ENCODE measurements around the gene PCBP3. TPM values are rescaled to one million over a fixed set of nuclear protein-coding genes. Genes with fewer than 3 reads are reported as not detected.
"Not testable (repeated sequence)": the region's sequence is repeated elsewhere in the genome, so short reads cannot be mapped to it uniquely, and the experiment has no call there.

The PCBP3 gene
- total RNA-seq, 1 experiment from 2014 or later = 3.7 TPM

DNA sequence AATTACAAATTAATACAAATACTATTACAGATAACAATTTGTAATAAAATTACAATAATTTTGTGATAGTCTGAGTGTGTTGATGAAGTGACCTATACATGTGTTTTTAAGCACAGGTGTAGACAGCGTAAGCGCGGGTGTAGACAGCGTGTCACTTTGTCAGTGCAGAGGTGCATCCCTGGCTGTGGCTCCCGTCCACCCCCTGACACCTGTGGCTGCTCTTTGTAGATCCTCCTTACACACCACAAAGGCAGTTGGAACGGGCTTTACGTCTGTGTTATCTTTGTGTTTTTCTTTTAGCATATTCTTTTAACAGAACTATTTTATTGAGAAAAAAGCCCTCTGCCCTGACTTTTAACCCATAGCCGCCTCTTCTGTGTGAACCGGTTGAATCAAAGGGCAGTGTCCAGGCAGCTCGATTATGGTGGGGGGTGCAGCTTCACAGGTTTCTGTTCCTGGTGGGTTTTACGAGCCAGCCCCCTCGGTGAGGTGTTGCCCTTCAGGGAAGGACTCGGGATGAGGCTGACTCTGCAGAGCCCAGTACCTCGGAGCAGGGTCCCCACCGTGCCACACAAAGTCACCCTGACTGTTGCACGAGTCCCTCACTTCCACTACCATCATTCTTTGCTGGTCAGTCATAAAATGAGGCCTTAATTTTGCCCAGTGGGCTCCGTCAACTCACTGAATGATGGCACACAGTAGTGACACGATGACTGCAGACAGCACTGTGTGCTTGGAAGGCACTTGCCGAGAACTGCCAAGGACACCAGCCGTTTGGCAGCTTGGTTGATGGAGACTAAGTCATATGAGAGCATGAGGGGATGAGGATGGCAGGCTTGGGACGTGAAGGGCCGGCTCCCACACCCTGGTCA is 251.6 kb downstream of the PCBP3 start:
- Mint-ChIP-seq H3K4me1 (ENCODE audit: insufficient read depth, unreplicated experiment) (no peaks in the 10 kb centered on the region), H3K27ac (ENCODE audit: low read depth, unreplicated experiment) (no peak overlapping the region), H3K36me3 (ENCODE audit: insufficient read depth, unreplicated experiment) (no peaks in the 10 kb centered on the region), H3K9me3 (ENCODE audit: unreplicated experiment) (no peaks in the 10 kb centered on the region), H3K27me3 (ENCODE audit: insufficient read depth, unreplicated experiment) (peaks cover 18% of the 10 kb centered on the region), H3K4me3 (ENCODE audit: unreplicated experiment) (no peak overlapping the region)
- no TSS peak for BruUV-seq (replicated peaks)
- TF ChIP-seq, protein P1, sequence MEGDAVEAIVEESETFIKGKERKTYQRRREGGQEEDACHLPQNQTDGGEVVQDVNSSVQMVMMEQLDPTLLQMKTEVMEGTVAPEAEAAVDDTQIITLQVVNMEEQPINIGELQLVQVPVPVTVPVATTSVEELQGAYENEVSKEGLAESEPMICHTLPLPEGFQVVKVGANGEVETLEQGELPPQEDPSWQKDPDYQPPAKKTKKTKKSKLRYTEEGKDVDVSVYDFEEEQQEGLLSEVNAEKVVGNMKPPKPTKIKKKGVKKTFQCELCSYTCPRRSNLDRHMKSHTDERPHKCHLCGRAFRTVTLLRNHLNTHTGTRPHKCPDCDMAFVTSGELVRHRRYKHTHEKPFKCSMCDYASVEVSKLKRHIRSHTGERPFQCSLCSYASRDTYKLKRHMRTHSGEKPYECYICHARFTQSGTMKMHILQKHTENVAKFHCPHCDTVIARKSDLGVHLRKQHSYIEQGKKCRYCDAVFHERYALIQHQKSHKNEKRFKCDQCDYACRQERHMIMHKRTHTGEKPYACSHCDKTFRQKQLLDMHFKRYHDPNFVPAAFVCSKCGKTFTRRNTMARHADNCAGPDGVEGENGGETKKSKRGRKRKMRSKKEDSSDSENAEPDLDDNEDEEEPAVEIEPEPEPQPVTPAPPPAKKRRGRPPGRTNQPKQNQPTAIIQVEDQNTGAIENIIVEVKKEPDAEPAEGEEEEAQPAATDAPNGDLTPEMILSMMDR (IDR thresholded peaks at IDR 0.05; ENCODE audit: unreplicated experiment) = no peak
- DNase-seq (ENCODE audit: unreplicated experiment) = no peak
- POLR2A ChIA-PET = interaction anchor here (1.0 kb wide), 1 partner anchor 74 kb away, joined by 3 read pairs; no protein-coding TSS in a partner anchor
- CTCF ChIA-PET = no interaction called here
- intact Hi-C loops (cut with micrococcal nuclease) = no loop called here

DNA sequence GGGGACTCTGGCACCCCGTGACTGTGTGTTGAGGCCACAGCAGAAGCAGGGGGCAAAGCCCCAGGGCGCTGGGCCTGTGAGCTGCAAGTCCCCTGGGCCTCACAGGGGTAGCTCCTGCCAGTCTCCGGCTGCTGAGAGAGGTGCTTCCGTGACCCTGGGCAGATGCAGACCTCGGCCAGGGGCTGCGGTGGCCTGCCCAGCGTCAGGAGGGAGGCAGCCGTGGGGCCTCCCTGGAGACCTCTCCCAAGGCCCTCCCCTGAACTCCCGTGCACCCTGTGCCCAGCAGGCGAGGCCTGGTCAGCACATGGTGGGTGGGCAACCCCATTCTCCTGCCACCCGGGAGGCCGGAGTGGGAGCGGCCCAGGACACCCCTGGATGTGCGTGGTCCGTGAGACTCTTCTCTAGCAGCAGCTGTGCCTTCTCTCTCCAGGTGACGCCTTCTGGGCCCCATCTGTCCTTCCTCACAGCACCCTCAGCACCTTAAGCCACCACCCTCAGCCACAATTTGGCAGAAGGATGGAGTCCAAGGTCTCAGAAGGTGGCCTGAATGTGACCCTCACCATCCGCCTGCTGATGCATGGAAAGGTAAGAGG is 252.3 kb downstream of the PCBP3 start:
- Mint-ChIP-seq H3K9me3 (ENCODE audit: unreplicated experiment) (no peaks in the 10 kb centered on the region), H3K27me3 (ENCODE audit: insufficient read depth, unreplicated experiment) (peaks cover 11% of the 10 kb centered on the region), H3K4me3 (ENCODE audit: unreplicated experiment) (no peak overlapping the region), H3K36me3 (ENCODE audit: insufficient read depth, unreplicated experiment) (no peaks in the 10 kb centered on the region), H3K4me1 (ENCODE audit: insufficient read depth, unreplicated experiment) (no peaks in the 10 kb centered on the region), H3K27ac (ENCODE audit: low read depth, unreplicated experiment) (no peak overlapping the region)
- intact Hi-C loops (cut with micrococcal nuclease) = no loop called here
- TF ChIP-seq, protein P1 (IDR thresholded peaks at IDR 0.05; ENCODE audit: unreplicated experiment) = no peak
- ChIA-PET CTCF (no interaction called here), POLR2A (interaction anchor here (1.0 kb wide), 1 partner anchor 74 kb away, joined by 3 read pairs; no protein-coding TSS in a partner anchor)
- no peak for DNase-seq (ENCODE audit: unreplicated experiment)
- BruUV-seq (replicated peaks) = no TSS peak

DNA sequence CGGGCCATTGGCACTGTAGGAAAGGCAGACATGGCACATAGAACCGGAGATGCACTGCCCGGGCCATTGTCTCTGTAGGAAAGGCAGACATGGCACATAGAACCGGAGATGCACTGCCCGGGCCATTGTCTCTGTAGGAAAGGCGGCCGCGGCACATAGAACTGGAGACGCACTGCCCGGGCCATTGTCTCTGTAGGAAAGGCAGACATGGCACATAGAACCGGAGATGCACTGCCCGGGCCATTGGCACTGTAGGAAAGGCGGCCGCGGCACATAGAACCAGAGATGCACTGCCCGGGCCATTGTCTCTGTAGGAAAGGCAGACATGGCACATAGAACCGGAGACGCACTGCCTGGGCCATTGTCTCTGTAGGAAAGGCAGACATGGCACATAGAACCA is 252.9 kb downstream of the PCBP3 start:
- intact Hi-C loops (cut with micrococcal nuclease); H3K27me3 Mint-ChIP-seq (ENCODE audit: insufficient read depth, unreplicated experiment); BruUV-seq (replicated peaks); H3K27ac Mint-ChIP-seq (ENCODE audit: low read depth, unreplicated experiment); DNase-seq (ENCODE audit: unreplicated experiment); CTCF ChIA-PET; H3K36me3 Mint-ChIP-seq (ENCODE audit: insufficient read depth, unreplicated experiment); POLR2A ChIA-PET; H3K4me1 Mint-ChIP-seq (ENCODE audit: insufficient read depth, unreplicated experiment); H3K9me3 Mint-ChIP-seq (ENCODE audit: unreplicated experiment); H3K4me3 Mint-ChIP-seq (ENCODE audit: unreplicated experiment): not testable (repeated sequence)

DNA sequence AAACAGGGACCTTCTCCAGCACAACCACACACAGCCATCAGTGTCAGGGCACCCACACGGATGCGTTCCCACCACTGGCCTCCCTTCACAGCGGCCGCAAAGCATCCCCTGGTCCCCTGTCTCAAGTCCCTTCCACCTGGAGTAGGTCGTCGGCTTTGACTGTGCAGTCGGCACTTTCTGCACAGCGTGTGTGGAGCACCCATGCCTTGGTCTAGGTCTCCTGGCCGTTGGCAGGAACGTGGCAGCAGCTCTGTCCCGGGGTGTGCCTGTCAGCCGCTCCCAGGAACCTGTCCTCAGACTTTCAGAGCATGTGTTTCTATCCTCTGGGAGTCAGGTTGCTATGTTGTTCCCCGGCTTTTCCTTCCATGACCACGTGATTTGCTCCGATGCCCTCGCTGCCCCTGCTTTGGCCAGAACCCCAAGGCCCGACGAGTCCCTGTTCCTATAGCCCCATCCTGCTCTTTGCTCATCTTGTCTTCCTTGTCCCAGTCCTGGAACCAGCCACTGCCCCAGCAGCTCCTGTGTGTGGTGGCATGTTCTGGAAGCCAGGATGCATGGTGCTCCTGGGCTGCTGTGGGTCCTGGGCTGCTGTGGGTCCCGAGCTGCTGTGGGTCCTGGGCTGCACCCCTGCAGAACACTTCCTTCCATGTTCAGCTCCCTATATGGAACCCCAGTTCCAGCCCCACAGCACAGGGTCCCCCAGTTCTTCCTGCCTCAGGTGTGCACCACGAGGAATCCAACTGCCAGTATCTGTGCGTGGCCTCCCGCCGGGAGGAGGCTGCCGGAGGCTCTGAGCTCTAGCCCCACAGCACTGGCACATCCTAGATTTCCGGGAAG is 253.9 kb downstream of the PCBP3 start:
- intact Hi-C loops (cut with micrococcal nuclease) = no loop called here
- no peak overlapping the region for H3K27ac Mint-ChIP-seq (ENCODE audit: low read depth, unreplicated experiment)
- no peak overlapping the region for H3K4me3 Mint-ChIP-seq (ENCODE audit: unreplicated experiment)
- ChIA-PET CTCF (no interaction called here), POLR2A (no interaction called here)
- H3K27me3 Mint-ChIP-seq (ENCODE audit: insufficient read depth, unreplicated experiment) = no peaks in the 10 kb centered on the region
- DNase-seq (ENCODE audit: unreplicated experiment) = no peak
- no peaks in the 10 kb centered on the region for H3K4me1 Mint-ChIP-seq (ENCODE audit: insufficient read depth, unreplicated experiment)
- TF ChIP-seq, protein P1 (IDR thresholded peaks at IDR 0.05; ENCODE audit: unreplicated experiment) = no peak
- H3K36me3 Mint-ChIP-seq (ENCODE audit: insufficient read depth, unreplicated experiment) = no peaks in the 10 kb centered on the region
- H3K9me3 Mint-ChIP-seq (ENCODE audit: unreplicated experiment) = no peaks in the 10 kb centered on the region
- no TSS peak for BruUV-seq (replicated peaks)
